ENCODE measurements around the gene CAMTA1.
"Not testable (repeated sequence)": the region's sequence is repeated elsewhere in the genome, so short reads cannot be mapped to it uniquely, and the experiment has no call there.

The CAMTA1 gene, protein sequence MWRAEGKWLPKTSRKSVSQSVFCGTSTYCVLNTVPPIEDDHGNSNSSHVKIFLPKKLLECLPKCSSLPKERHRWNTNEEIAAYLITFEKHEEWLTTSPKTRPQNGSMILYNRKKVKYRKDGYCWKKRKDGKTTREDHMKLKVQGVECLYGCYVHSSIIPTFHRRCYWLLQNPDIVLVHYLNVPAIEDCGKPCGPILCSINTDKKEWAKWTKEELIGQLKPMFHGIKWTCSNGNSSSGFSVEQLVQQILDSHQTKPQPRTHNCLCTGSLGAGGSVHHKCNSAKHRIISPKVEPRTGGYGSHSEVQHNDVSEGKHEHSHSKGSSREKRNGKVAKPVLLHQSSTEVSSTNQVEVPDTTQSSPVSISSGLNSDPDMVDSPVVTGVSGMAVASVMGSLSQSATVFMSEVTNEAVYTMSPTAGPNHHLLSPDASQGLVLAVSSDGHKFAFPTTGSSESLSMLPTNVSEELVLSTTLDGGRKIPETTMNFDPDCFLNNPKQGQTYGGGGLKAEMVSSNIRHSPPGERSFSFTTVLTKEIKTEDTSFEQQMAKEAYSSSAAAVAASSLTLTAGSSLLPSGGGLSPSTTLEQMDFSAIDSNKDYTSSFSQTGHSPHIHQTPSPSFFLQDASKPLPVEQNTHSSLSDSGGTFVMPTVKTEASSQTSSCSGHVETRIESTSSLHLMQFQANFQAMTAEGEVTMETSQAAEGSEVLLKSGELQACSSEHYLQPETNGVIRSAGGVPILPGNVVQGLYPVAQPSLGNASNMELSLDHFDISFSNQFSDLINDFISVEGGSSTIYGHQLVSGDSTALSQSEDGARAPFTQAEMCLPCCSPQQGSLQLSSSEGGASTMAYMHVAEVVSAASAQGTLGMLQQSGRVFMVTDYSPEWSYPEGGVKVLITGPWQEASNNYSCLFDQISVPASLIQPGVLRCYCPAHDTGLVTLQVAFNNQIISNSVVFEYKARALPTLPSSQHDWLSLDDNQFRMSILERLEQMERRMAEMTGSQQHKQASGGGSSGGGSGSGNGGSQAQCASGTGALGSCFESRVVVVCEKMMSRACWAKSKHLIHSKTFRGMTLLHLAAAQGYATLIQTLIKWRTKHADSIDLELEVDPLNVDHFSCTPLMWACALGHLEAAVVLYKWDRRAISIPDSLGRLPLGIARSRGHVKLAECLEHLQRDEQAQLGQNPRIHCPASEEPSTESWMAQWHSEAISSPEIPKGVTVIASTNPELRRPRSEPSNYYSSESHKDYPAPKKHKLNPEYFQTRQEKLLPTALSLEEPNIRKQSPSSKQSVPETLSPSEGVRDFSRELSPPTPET (N-terminal part only)

DNA sequence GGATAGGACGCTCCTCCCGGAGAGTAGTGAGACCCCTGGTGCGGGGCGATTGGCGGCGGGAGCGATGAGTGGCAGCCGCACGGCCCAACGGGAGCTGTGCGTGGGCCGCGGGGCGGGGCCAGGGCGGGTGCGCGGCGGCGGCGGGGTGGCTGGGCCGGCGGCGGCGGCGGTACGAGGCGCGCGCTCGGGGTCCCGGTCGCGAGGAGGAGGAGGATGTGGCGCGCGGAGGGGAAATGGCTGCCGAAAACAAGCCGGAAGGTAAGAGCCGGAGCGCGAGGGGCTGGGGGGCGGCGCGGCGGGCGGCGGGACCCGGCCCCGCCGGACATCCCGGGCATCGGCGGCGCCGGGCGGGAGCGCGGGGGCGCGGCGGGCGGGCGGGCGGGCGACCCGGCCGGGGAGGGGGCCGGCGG, at the start of gene CAMTA1:
Gene CAMTA1 (plus strand): TSS at position 137 of the 410 bp plus-strand sequence. CDS start 77 bp downstream, at position 214.
- TF ChIP-seq EZH2phosphoT487 (IDR thresholded peaks at IDR 0.05; ENCODE audit: low read length) (no peak), EZH2 (optimal IDR thresholded peaks at IDR 0.05; ENCODE audit: low read depth, low read length) (no peak), CTCF (IDR thresholded peaks at IDR 0.05; ENCODE audit: low read length) (no peak)
- DNase-seq = no peak
- peaks cover 45% of the 10 kb centered on the region for H3K79me2 ChIP-seq (ENCODE audit: low read length)
- H3K9ac ChIP-seq (ENCODE audit: low read length) = peak within 1 kb of the TSS; percentile 89
- H3K4me3 ChIP-seq (ENCODE audit: low read length) = peak within 1 kb of the TSS; percentile 86
- H3K36me3 ChIP-seq (replicated peaks; ENCODE audit: insufficient read depth, low read length) = no peaks in the 10 kb centered on the region
- H3K4me2 ChIP-seq (ENCODE audit: low read depth, low read length) = peak within 1 kb of the TSS; percentile 97
- H4K20me1 ChIP-seq (ENCODE audit: insufficient read depth, low read length) = peaks cover 11% of the 10 kb centered on the region; the same call in 1 of the 2 replicates
- H3K27ac ChIP-seq (ENCODE audit: low read length) = peak within 1 kb of the TSS; percentile 90
- peaks cover 8% of the 10 kb centered on the region; the same call in 1 of the 2 replicates for H3K4me1 ChIP-seq (ENCODE audit: low read length)
- H3K9me2 ChIP-seq (replicated peaks; ENCODE audit: insufficient read depth, low read length) = no peaks in the 10 kb centered on the region
- peak within 1 kb of the TSS; percentile 75 for H2AFZ ChIP-seq (ENCODE audit: low read length)
- H3F3A ChIP-seq (ENCODE audit: insufficient read depth, low read length) = peaks cover 6% of the 10 kb centered on the region; the same call in 1 of the 2 replicates
- no peaks in the 10 kb centered on the region for H3K9me3 ChIP-seq (replicated peaks; ENCODE audit: insufficient read depth, low read length)
- no peaks in the 10 kb centered on the region for H3K27me3 ChIP-seq (replicated peaks; ENCODE audit: insufficient read depth, low read length)

- no peaks in the 10 kb centered on the region for H3K4me1 ChIP-seq (ENCODE audit: low read length)
- no peak overlapping the region for H3K9ac ChIP-seq (ENCODE audit: low read length)
- no peak overlapping the region for H3K4me2 ChIP-seq (ENCODE audit: low read depth, low read length)
- TF ChIP-seq CTCF (IDR thresholded peaks at IDR 0.05; ENCODE audit: low read length) (no peak), EZH2 (optimal IDR thresholded peaks at IDR 0.05; ENCODE audit: low read depth, low read length) (no peak), EZH2phosphoT487 (IDR thresholded peaks at IDR 0.05; ENCODE audit: low read length) (no peak)
- no peaks in the 10 kb centered on the region for H3F3A ChIP-seq (ENCODE audit: insufficient read depth, low read length)
- H3K79me2 ChIP-seq (ENCODE audit: low read length) = no peaks in the 10 kb centered on the region
- H3K27ac ChIP-seq (ENCODE audit: low read length) = no peak overlapping the region
- DNase-seq = no peak
- no peaks in the 10 kb centered on the region for H3K36me3 ChIP-seq (replicated peaks; ENCODE audit: insufficient read depth, low read length)
- peaks cover 82% of the 10 kb centered on the region for H3K27me3 ChIP-seq (replicated peaks; ENCODE audit: insufficient read depth, low read length)
- H4K20me1 ChIP-seq (ENCODE audit: insufficient read depth, low read length) = no peaks in the 10 kb centered on the region
- H3K4me3 ChIP-seq (ENCODE audit: low read length) = no peak overlapping the region
- H3K9me3 ChIP-seq (replicated peaks; ENCODE audit: insufficient read depth, low read length) = no peaks in the 10 kb centered on the region
- H3K9me2 ChIP-seq (replicated peaks; ENCODE audit: insufficient read depth, low read length) = no peaks in the 10 kb centered on the region
- no peak overlapping the region for H2AFZ ChIP-seq (ENCODE audit: low read length)
These were observed 46.1 kb upstream of the CAMTA1 start for GRCh38 chr1:6738987-6739676.

GRCh38 chr1:6742676-6743188, 42.5 kb upstream of the CAMTA1 start:
- DNase-seq; H3K4me2 ChIP-seq (ENCODE audit: low read depth, low read length); H4K20me1 ChIP-seq (ENCODE audit: insufficient read depth, low read length); H3K4me3 ChIP-seq (ENCODE audit: low read length); H3F3A ChIP-seq (ENCODE audit: insufficient read depth, low read length); H3K9me3 ChIP-seq (replicated peaks; ENCODE audit: insufficient read depth, low read length); H3K4me1 ChIP-seq (ENCODE audit: low read length); H3K36me3 ChIP-seq (replicated peaks; ENCODE audit: insufficient read depth, low read length); H3K9ac ChIP-seq (ENCODE audit: low read length); H2AFZ ChIP-seq (ENCODE audit: low read length); H3K9me2 ChIP-seq (replicated peaks; ENCODE audit: insufficient read depth, low read length); H3K79me2 ChIP-seq (ENCODE audit: low read length); H3K27ac ChIP-seq (ENCODE audit: low read length): not testable (repeated sequence)
- peaks cover 69% of the 10 kb centered on the region for H3K27me3 ChIP-seq (replicated peaks; ENCODE audit: insufficient read depth, low read length)
